ENCODE data around the gene DLK1.

DNA sequence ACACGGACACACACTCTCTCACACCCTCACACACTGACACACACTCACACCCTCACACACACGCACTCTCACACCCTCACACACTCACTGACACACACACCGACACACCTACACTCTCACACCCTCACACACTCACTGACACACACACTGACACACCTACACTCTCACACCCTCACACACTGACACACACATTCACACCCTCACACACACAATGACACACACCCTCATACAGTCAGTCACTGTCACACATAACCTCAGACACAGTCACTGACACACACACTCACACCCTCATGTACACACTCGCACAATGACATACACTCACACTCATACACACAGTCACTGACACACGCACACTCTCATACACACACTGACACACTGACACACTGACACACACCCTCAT, 19.8 kb upstream of the DLK1 start:
- TF ChIP-seq FOXK1 (CRISPR knock-in tag; IDR thresholded peaks at IDR 0.05) (no peak), PRRX2 (CRISPR knock-in tag; IDR thresholded peaks at IDR 0.05) (no peak), OVOL2 (CRISPR knock-in tag; IDR thresholded peaks at IDR 0.05; ENCODE audit: borderline replicate concordance) (no peak), TCF7 (CRISPR knock-in tag; IDR thresholded peaks at IDR 0.05; ENCODE audit: low read depth) (no peak), MAX (CRISPR knock-in tag; IDR thresholded peaks at IDR 0.05) (no peak)
- TF ChIP-seq, protein P1, sequence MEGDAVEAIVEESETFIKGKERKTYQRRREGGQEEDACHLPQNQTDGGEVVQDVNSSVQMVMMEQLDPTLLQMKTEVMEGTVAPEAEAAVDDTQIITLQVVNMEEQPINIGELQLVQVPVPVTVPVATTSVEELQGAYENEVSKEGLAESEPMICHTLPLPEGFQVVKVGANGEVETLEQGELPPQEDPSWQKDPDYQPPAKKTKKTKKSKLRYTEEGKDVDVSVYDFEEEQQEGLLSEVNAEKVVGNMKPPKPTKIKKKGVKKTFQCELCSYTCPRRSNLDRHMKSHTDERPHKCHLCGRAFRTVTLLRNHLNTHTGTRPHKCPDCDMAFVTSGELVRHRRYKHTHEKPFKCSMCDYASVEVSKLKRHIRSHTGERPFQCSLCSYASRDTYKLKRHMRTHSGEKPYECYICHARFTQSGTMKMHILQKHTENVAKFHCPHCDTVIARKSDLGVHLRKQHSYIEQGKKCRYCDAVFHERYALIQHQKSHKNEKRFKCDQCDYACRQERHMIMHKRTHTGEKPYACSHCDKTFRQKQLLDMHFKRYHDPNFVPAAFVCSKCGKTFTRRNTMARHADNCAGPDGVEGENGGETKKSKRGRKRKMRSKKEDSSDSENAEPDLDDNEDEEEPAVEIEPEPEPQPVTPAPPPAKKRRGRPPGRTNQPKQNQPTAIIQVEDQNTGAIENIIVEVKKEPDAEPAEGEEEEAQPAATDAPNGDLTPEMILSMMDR (IDR thresholded peaks at IDR 0.05): no peak
- TF ChIP-seq, protein P2, sequence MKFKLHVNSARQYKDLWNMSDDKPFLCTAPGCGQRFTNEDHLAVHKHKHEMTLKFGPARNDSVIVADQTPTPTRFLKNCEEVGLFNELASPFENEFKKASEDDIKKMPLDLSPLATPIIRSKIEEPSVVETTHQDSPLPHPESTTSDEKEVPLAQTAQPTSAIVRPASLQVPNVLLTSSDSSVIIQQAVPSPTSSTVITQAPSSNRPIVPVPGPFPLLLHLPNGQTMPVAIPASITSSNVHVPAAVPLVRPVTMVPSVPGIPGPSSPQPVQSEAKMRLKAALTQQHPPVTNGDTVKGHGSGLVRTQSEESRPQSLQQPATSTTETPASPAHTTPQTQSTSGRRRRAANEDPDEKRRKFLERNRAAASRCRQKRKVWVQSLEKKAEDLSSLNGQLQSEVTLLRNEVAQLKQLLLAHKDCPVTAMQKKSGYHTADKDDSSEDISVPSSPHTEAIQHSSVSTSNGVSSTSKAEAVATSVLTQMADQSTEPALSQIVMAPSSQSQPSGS (CRISPR knock-in tag; IDR thresholded peaks at IDR 0.05; ENCODE audit: borderline replicate concordance, low read depth): no peak
